Skin epidermis (tissue), 12 donors: Measurements from ENCODE around the gene HAUS1.
"Not testable (repeated sequence)": the region's sequence is repeated elsewhere in the genome, so short reads cannot be mapped to it uniquely, and the experiment has no call there.

ENCODE experiments used
- H3K27ac ChIP-seq, 21 experiments: fragments of 200-600 bp; sonication (generic) in 11 of 21; one replicate each; pipeline ENCODE4 v1.5.0; 2020; ENCODE audit warnings: mild to moderate bottlenecking in 3 of 21, inconsistent platforms in 2 of 21, moderate library complexity in 2 of 21
- H3K4me3 ChIP-seq, 7 experiments: fragments of 200-600 bp; sonication (generic) in 2 of 7; one replicate each; pipeline ENCODE4 v1.5.0; 2020; ENCODE audit warnings: inconsistent platforms in 2 of 7, mild to moderate bottlenecking in 2 of 7, moderate library complexity in 1 of 7

The HAUS1 gene

DNA sequence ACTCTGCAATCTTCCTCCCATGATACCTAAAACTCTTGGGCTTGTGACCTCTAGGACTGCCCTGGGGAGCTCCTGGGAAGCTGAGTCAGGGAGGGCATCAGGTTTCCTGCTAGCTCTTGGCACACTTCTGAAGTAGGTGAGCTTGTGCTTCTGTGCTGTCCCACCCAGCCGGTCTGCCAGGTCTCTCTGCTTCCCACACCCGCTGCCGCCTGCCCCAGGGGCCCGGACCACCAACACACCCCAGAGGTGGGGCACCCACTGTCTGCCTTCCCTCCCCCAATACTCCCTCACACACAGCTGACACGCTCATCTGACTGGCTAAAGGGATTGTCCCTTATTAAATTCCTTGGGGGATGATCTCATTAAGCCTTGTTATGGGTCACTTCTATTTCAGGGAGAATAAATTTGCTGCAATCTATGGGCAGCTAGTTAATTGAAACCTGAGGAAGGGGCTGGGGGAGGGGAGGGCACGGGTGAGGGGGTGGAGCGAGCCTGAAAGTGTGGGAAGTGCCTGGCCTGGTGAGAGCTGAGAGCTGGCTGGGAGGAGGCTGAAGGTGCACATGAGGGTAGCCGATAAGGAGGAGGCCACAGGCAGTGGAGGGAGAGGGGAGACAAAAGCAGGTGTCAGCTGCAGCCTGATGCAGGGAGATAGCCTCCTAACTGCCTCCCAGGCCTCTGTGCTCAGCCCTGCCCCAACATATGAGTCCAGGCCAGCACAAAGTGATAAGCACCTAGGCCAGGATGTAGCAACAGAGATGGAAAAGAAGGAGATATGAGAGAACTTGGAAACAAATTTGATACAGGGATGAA lies 48.8 kb downstream of the HAUS1 start:
- Histone ChIP-seq H3K27ac (peak overlapping the region in 3 of 21 experiments; percentile 31 to 66 (median 46)), H3K4me3 (no peak overlapping the region)

DNA sequence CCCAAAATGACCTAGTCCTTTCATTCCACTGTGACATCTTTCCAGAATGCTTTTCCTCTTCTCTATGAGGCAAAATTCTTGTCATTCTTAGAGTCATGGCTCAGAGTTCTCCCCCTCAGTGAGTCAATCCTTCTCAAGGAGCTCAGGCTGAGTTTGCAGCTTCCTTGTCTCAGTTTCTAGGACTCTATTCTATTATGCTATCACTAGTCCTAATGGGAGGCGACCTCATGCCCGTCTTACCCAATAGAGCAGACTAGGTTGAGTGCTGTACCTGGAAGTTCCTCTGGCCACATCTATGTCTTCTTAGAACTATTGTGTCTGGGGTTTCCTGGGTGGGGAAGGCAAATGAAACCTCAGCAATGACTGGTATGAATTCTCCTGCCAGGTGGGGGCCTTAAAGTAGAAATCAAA lies 51.5 kb downstream of the HAUS1 start:
- Histone ChIP-seq H3K27ac (peak overlapping the region in 6 of 21 experiments; percentile 1 to 72 (median 22)), H3K4me3 (no peak overlapping the region)

DNA sequence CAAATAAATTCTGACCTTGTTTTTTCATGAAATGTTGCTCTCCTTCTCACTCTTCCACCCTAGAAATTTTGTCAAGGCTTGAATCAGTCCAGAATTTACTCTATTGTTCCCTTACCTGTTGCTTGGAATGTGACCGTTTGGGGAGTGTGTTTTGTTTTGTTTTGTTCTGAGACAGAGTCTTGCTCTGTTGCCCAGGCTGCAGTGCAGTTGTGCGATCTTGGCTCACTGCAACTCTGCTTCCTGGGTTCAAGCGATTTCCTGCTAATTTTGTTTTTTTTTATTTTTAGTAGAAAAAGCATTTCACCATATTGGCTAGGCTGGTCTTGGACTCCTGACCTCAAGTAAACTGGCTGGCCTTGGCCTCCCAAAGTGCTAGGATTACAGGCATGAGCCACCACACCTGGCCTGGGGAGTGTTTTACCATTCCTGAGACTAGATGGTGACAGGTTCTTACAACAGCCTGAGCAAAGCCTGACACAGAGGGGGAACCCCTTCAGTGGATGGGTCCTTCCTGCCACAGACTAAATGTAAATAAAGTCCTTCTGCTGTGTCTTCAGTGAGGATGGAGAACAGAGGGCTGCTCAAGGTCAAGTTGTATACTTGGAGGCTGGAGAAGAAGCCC lies 52.0 kb downstream of the HAUS1 start:
- H3K27ac ChIP-seq = peak overlapping the region in 7 of 21 experiments; percentile 1 to 72 (median 25)
- no peak overlapping the region for H3K4me3 ChIP-seq

DNA sequence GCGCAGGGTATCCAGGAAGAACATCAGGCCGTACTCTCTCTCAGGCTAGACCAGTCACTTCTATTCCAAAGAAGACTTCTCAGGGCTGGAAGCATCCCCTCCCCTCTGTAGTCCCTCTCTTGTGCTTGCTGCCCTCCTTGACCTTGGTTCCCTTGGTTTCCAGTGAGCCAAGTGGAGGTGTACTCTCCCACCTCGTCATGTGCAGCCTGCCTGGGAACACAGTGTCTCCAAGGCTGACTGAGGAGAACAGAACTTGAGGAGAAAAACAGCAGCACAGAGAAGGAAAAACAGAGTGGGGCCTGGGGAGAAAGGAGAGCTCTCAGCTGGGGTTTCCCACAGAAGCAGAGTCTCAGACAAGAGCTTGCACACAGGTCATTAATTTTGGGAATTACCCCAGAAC lies 52.7 kb downstream of the HAUS1 start:
- Histone ChIP-seq H3K4me3 (no peak overlapping the region), H3K27ac (peak overlapping the region in 2 of 21 experiments; percentile 7 to 72)

DNA sequence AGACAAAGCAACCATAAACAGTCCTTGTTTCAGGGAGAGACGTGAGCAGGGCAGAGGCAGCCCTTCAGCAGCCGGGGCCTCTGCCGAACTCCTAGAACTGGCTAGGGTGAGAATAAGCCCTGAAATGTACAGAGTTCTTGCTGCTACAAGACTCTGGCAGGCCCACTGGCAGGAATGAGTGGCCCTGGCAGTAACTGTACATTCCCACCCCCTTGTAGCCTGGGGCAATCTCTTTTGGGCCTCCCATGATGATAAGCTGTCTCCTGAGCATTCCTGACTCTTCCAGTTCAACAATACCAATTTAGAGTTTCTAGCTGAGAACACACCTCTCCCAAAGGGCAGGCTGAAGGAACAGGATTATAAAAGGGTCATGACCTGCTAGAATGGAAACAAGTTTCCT lies 54.3 kb downstream of the HAUS1 start:
- no peak overlapping the region for H3K4me3 ChIP-seq
- peak overlapping the region in 2 of 21 experiments; percentile 56 to 76 for H3K27ac ChIP-seq

DNA sequence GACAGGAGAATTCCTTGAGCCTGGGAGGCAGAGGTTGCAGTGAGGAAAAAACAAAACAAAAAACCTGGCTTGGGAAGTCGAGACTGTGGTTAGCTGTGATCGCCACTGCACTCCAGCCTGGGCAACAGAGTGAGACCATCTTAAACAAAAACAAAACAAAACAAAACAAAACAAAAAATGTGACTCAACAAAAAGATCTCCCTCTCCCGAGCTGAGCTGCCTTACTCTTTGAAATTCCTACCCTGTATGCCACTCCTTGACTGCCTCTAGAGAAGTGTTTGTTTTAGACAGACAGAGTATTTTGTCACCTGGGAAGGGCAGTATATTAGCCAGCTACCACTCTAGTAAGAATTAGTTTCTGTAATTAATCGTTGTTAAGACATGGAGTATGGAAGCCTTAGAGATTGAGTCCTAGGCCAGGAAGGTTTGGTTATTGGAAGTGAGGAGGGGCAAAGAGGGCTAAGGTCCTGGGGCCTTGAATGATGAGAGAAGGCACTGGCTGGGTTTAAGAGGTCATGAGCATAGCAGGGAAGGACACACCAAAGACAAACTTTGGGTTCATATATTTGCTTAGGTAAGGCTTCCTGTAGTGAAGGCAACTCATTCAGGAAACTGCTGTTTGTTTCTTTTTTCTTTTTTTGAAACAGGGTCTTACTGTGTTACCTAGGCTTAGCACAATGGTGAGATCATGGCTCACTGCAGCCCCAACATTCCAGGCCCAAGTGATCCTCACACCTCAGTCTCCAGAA lies 56.0 kb downstream of the HAUS1 start:
- H3K27ac ChIP-seq = peak overlapping the region in 1 of 21 experiments; percentile 21
- no peak overlapping the region for H3K4me3 ChIP-seq

DNA sequence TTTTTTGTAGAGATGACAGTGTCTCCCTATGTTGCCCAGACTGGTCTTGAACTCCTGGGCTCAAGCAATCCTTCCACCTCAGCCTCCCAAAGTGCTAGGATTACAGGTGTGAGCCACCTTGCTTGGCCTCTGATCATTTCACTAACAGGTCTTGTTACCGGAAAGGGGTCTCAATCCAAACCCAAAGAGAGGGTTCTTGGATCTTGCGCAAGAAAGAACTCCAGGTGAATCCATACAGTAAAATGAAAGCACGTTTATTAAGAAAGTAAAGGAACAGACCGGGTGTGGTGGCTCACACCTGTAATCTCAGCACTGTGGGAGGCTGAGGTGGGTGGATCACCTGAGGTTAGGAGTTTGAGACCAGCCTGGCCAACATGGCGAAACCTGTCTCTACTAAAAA lies 56.7 kb downstream of the HAUS1 start:
- not testable (repeated sequence) for H3K4me3 ChIP-seq
- peak overlapping the region in 1 of 21 experiments; percentile 21 for H3K27ac ChIP-seq

DNA sequence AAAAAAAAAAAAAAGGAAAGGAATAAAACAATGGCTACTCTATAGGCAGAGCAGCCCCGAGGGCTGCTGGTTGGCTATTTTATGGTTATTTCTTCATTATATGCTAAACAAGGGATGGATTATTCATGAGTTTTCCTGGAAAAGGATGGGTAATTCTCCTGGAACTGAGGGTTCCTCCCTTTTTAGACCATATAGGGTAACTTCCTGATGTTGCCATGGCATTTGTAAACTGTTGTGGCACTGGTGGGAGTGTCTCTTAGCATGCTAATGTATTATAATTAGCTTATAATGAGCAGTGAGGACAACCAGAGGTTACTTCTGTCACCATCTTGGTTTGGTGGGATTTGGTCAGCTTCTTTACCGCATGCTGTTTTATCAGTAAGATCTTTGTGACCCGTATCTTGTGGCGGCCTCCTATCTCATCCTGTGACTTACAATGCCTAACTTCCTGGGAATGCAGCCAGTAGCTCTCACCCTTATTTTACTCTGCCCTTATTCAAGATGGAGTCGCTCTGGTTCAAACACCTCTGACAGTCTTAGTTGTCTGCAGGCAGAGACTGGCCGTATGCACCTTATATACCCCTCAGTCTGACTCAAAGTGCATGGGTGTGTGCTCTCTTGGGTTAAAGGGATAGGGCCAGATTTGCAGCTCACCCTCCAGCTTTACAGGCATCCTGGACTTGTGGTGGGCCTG lies 57.7 kb downstream of the HAUS1 start:
- no peak overlapping the region for H3K4me3 ChIP-seq
- H3K27ac ChIP-seq = no peak overlapping the region

DNA sequence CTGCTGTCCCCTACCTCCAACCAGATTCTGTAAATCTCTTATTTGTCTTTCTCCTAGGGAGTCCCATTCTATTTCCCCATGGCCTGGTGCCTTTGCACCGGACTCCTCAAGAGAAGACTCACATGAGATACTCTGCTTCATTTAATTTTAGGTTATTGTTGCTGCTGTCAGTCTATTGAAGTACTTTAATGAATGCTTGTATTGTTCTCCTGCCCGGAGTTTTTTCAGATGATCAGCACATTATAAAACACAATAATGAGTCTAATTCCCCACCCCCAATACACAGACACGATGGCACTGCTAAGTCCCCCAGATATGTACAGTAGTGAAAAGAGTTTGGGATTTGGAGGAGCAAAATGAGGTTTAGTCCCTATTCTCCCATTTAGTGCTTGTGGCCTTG lies 58.9 kb downstream of the HAUS1 start:
- Histone ChIP-seq H3K4me3 (no peak overlapping the region), H3K27ac (no peak overlapping the region)

DNA sequence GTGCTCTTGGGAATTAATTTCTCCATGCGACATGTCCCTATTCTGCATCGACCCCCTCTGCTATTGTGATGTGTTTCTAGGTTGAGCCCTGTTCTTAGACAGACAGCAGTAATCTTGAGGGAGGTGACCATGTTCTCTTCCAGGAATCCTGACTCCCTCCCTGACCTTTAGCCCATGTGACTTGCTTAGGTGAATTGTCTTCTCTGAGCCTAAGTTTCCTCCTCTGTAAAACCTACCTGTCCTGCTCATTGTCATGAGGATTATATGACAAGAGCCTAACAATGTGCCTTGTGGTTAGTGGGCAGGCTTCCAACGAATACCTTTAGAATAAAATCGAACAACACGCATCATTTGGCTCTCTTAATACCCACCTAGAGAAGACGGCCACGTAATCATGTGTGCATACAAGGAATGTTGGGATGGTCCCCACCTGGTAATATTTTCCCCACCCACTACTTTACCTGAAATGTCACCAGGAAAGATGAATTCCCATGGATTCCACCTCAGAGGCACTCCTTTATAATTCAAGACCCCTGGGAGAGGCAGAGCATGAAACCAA lies 59.8 kb downstream of the HAUS1 start:
- no peak overlapping the region for H3K27ac ChIP-seq

DNA sequence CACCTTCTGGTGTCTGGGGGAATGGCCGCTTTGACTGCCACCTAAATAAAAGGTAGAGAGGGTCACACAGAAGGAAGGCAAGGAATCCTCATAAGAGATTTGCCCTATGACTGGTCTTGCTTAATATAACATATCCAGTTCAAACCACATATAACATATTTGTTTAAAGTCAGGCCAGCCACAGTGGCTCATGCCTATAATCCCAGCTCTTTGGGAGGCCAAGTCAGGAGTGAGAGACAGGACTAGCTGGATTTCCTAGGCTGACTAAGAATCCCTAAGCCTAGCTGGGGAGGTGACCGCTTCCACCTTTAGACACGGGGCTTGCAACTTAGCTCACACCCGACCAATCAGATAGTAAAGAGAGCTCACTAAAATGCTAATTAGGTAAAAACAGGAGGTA lies 60.3 kb downstream of the HAUS1 start:
- not testable (repeated sequence) for H3K27ac ChIP-seq, H3K4me3 ChIP-seq

More for the DNA sequence above, 59.8 kb downstream of the HAUS1 start:
- H3K4me3 ChIP-seq = no peak overlapping the region

DNA sequence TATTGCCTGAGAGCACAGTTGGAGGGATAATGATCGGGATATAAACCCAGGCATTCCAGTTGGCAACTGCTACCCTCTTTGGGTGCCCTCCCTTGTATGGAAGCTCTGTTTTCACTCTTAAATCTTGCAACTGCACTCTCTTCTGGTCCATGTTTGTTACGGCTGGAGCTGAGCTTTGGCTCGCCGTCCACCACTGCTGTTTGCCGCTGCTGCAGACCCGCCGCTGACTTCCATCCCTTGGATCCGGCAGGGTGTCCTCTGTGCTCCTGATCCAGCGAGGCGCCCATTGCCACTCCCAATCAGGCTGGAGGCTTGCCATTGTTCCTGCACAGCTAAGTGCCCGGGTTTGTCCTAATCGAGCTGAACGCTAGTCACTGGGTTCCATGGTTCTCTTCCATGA lies 60.7 kb downstream of the HAUS1 start:
- H3K27ac ChIP-seq = peak overlapping the region in 1 of 21 experiments; percentile 20
- no peak overlapping the region for H3K4me3 ChIP-seq

DNA sequence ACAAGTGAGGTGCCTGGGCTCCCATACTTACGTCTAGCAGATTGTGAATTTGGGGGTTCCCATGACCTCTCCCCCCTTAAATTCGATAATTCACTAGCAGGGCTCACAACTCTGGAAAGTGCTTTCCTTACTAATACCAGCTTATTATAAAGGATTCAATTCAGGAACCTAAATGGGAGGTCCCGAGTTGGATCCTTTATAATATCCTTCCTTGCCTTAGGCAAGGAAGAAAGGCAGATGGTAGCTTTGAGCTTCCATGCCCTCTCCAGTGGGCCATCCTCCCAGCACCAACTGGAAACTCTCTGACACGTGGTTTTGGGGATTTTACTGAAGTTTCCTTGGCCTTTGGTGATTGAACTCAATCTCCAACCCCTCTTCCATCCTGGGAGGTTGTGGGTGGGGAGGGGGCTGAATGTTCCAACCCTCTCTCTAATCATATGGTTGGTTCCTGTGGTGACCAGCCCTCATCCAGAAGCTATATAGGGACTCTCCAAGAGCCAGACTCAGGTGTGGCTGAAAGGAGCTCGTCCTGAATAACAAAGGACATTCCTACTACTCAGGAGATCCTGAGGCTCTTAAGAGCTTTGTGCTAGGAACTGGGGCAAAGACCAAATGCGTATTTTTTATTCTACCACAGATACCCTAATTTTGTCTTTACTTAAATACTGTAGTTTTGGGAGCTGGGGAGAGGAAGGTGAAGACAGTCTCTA lies 62.2 kb downstream of the HAUS1 start:
- no peak overlapping the region for H3K4me3 ChIP-seq
- no peak overlapping the region for H3K27ac ChIP-seq

DNA sequence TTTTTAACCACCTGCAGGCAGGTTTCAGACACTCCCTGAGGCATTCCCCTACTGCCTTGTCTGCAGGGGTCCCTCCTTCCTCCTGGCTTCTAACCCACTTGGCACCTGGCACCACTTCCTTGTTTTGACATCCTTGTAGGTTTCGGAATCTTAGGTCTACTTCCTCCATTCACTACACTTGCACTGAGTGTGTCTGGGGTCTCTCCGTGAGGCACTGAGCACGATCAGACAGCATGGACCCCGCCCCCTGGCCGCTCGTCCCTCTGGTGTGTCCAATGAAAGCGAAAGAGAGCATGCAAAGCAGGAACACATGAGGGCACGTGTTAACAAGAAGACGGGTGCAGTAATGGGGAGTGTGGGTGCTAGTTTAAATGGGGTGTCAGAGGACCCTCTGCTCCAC lies 63.8 kb downstream of the HAUS1 start:
- no peak overlapping the region for H3K4me3 ChIP-seq
- peak overlapping the region in 1 of 21 experiments; percentile 29 for H3K27ac ChIP-seq

DNA sequence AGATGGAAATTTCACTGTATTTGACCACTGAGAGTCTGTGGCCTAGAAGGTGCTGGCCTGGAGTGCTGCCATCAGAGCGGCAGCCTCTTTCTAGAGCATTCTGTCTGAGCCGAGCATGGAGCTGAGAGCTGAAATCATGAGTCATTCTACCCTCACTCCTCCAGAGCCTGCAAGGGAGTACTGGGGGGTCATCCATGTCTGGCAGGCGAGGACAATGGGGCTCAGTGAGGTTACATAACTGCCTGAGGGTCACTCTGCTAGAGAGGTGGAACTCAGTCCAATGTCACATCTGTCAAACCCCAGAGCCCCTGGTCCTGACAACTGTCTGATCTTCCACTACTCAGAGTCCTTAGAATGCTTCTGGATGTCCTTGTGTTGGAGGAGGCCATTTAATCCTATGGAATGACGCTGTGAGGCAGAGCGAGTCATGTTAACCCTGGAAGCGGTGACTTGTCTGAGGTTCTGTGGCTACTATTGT lies 65.3 kb downstream of the HAUS1 start:
- no peak overlapping the region for H3K4me3 ChIP-seq
- no peak overlapping the region for H3K27ac ChIP-seq

DNA sequence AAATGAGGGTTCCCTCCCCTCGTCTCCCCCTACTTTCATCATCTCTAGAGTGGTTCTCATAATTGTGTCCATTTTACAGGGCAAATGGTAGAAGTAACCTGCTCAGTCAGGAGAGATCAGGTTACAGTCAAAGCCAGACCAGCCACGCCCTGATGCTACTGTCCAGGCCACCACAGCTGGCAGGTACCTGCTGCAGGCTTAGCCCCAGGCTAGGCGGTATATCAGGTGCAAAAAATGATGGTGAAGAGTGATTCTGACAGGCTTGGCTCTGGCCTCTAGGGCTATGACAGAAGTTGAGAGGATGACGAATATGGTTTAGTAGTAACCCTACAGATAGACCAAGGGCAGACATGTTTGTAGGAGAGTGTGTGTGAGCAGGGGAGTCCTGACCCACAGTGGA lies 67.1 kb downstream of the HAUS1 start:
- no peak overlapping the region for H3K27ac ChIP-seq
- H3K4me3 ChIP-seq = no peak overlapping the region

DNA sequence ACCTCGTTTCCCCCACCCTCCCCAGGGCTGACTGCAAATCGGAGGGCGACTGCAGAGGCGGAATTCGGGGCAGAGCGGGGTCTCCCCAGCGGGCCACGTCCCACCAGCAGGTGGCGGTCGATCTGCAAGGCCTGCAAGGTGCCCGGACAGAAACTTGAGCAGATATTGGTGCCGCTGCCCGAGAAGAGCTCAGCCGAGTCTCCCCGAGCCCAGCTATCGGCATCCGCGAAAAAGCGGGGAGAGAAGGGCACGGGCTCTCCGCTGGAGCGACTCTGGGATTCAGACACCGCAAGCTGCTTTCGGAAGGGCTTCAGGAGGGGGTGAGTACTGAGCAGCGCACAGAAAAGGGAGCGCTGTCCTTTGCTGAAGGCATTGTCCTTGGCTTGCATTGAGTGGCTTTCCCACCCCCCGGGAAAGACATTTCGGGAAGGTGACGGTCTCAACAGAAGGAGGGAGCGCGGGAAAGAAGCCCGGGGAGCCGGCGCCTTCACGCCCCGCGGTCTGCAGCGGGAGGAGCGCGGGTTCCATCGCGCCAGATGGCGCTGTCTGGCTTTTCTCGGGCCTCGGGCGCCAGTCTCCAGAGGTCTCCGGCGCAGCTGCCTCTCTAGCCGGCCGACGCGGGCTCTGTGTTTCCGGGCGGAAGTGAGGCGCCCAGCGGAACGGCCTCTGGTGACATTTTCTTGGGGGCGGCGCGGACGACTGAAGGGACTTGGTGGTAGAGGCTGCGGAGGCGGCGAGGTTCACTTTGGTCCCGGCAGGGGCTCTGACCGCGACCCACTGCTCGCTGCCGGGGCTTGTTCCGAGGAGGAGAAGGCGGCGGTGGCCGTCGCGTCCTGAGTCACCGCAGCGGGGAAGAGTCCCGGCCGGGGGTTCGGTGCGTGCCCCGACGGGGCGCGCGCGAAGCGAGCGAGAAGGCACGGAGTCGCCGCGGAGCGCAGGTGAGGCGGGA lies 69.5 kb downstream of the HAUS1 start:
- H3K4me3 ChIP-seq = peak overlapping the region; percentile 76 to 99 (median 87)
- peak overlapping the region; percentile 73 to 98 (median 91) for H3K27ac ChIP-seq
